GM19193 (cell line): ENCODE results near the gene KCND2.

ENCODE experiments used
- POLR2A ChIP-seq: IDR thresholded peaks from 4 replicates; pipeline ENCODE4 v1.6.1; 2011; ENCODE audit not compliant: insufficient read depth, insufficient read length; ENCODE audit errors: extremely low read depth

The KCND2 gene

GRCh38 chr7:120373174-120373573, 100.2 kb downstream of the KCND2 start:
- no peak for TF ChIP-seq POLR2A

- no peak for TF ChIP-seq POLR2A
These were observed 121.6 kb downstream of the KCND2 start for GRCh38 chr7:120394595-120394994.

DNA sequence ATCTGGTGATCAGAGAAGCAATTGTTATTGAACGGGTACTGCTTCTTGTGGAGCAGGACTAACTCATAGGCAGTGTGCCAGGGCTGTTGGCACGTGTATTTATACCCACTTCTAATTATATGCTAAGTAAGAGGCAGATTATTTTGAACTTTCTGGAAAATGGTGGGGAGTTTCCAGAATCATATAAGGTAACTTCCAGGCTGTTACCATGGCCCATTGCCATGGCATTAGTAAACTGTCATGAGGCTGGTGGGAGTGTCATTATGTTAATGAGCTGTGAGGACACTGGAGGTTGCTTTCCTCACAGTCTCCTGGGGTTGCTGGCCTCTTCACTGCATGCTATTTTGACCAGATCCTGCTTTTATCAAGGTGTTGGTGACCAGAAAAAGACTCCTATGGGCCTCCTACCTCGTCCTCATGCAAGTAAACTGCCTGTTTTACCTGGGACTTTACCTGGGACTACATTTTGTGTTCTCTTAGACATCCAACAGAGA, 122.6 kb downstream of the KCND2 start:
- peak; percentile 59 for TF ChIP-seq POLR2A

DNA sequence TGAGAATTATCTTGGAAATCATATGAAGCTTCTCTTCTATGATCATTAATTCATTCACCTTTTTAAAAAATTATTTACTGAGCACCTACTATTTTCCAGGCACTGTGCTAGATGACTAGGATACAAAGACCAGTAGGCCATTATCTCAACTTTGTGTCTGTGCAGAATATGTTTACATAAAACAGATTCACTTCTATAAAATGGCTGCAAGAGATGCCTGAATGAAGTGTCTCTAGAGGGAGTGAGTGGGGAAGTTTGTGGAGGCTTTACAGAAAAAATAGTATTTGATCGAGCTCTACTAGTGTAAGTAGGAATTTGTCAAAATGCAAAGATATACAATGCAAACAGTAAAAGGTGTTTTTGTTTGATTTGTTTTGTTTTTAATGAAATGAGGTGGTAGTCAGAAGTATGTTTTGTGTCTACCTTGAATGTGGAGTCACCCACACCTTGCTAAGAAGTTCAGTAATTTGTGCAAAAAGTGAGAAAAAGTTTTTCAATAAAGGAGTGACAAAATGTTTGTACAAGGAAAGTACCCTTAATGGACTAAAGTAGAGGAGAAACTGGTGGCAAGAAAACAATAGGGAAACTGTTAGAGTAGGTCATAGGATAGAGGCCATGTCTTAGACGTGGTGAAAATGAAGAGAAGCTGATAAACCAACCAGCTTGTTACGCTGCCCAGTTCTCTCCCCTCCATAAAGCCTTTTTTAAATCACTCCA, 125.5 kb downstream of the KCND2 start:
- TF ChIP-seq POLR2A, result no peak

DNA sequence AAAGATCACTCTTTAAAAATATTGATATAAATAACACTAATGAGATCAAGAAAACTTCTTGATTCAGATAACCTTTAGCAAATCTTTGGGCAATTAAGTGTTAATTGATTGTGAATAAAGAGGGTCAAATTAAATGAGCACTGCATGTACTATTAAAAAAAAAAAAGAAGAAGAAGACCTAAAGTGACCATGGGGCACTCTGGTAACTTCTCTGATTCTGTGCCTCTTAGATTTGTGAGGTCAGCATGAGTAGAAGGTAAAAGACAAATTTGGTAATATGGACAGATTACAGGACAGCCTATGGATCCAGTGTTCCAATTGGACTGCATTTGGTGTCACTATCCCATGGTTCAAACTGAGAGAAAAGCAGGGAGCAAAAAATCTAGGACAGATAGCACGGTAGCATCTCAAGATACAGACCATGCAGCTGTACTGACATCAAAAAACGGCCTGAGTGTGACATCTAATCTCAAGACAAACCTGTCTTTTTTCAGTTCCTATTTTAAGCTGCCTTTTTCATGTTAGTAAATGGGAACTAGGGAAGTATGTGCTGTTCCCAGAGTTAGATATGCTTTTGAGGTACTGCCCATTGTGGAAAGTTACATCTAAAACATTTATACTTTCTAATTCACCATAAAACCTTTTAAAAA, 128.0 kb downstream of the KCND2 start:
- peak; percentile 32 for TF ChIP-seq POLR2A

GRCh38 chr7:120402079-120402767, 129.2 kb downstream of the KCND2 start:
- TF ChIP-seq POLR2A, result no peak

DNA sequence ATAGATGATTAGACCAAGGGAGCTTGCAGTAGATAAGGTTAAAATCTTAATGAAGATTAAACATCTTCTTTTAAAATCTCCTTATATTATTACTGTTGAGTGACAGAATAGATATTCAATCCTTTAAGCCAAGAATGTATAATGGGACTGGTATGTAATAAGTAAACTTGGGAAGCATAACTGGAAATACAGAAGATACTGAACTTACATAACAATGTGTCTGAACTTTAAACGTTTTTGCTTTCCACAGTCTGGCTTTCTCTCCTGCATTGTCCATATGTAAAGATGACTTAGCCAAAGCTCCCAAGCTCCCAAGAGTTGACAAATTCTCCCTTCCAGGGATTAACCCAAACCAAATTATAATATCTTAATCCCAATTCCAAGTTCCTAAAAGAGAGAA, 129.8 kb downstream of the KCND2 start:
- TF ChIP-seq POLR2A, result no peak

GRCh38 chr7:120404042-120404441, 131.1 kb downstream of the KCND2 start:
- no peak for TF ChIP-seq POLR2A

GRCh38 chr7:120405652-120406051, 132.7 kb downstream of the KCND2 start:
- no peak for TF ChIP-seq POLR2A

GRCh38 chr7:120407010-120407409, 134.0 kb downstream of the KCND2 start:
- no peak for TF ChIP-seq POLR2A

DNA sequence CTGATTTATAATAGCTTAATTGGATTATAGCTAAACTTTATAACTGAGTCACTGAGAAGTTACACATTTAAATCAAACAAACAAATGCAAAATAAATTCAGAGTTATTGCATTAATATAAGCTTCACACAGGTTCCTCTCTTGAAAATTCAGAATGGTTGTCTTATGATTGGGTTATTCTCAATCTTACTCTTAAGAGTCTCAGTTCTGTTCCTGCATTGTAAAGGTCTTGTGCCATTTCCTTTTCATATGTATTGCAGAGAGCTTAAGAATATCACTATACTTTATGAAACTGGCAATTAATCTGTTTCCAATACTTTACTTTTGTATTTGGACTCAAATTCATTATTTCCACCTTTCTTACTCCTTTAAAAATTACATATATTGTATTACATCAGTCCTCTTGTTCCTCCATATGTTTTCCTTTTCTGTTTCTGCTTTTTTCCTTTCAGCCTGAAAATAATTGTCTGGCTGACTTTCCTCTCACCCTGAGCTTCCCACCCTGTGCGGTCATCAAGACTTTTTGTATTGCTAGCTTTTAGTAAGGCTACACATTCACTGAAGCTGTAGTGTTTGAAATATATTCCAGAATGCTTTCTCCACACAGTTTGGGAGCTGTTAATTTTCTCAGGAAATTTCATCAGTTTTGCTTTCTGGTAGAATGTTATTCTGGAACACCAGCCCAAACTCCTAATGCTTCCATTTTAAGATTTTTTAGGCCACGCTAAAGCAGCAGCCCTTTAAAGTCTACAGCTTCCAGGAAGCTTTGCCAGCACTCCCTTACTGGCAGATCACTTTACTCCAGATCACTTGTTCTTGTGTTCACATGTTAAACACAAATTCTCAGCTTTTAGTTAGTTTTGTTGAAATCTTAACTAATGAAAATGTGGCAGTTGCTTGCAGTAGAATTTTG, 139.4 kb downstream of the KCND2 start:
- no peak for TF ChIP-seq POLR2A

GRCh38 chr7:120413164-120413563, 140.2 kb downstream of the KCND2 start:
- TF ChIP-seq POLR2A, result no peak

DNA sequence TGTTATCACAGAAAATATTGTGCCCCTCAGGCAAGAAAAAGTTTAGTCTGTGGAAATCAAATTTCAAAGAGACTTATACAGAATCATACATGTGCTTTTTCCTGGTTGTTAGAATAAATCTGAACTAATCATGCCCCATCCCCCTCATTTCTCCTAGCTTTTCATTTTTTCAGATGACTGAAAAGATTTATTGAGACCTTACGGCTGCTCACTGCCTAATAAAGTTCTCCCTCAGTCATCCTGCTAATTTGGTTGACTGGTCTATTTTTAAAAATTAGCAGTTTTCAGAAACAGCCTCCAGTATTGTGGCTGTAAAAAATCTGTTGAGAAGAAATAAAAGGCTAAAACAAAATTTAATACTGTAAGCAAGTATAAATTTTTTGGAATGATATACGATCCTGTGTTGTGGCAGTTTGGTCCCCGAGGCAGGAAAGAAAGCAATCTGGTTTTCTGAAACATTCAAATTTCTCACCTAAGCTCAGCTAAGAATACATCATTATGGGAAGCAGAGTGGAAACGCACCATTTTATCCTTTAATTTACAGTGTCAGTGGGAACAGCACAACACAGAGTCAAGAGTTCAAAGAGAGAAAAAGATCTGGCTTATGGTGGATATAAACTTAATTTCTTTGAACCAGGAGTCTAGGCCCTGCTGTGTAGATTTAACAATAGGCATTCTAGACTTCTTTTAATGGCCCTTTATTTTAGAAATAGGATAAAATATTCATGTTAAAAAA, 144.4 kb downstream of the KCND2 start:
- TF ChIP-seq POLR2A, result no peak

GRCh38 chr7:120421151-120421651, 148.2 kb downstream of the KCND2 start:
- TF ChIP-seq POLR2A, result peak; percentile 23
